ENCODE measurements around the gene OSBPL5. TPM values are rescaled to one million over a fixed set of nuclear protein-coding genes. Genes with fewer than 3 reads are reported as not detected.
"Not testable (repeated sequence)": the region's sequence is repeated elsewhere in the genome, so short reads cannot be mapped to it uniquely, and the experiment has no call there.

The OSBPL5 gene
- total RNA-seq, 1 donor from 2014 or later, result 28.9 TPM

- DNase-seq (ENCODE audit: low spot score in 2 of 2), result no peak
- no peak for FAIRE-seq
Observed at GRCh38 chr11:3186166-3186953, 21.2 kb upstream of the OSBPL5 start.

DNA sequence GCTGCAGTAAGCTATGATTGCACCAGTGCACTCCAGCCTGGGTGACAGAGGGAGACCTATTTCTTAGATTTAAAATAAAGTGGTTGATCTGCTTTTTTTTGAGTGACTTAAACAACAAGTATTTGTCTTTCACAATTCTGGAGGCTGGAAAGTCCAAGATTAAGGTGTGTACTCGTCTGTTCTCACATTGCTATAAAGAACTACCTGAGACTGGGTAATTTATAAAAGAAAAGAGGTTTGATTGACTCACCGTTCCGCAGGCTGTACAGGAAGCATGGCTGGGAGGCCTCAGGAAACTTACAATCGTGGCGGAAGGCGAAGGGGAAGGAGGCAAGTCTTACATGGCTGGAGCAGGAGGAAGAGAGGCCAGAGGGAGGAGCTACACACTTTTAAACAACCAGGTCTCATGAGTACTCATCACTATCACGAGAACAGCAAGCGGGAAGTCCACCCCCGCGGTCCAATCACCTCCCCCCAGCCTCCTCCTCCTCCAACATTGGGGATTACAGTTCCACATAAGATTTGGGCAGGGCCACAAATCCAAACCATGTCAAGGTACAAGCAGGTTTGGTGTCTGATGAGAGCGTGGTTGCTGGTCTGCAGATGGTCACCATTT is 19.7 kb upstream of the OSBPL5 start:
- no peak for FAIRE-seq
- DNase-seq (ENCODE audit: low spot score in 2 of 2), result no peak

GRCh38 chr11:3183523-3183922 is 18.4 kb upstream of the OSBPL5 start:
- FAIRE-seq, result no peak
- DNase-seq (ENCODE audit: low spot score in 2 of 2), result no peak

DNA sequence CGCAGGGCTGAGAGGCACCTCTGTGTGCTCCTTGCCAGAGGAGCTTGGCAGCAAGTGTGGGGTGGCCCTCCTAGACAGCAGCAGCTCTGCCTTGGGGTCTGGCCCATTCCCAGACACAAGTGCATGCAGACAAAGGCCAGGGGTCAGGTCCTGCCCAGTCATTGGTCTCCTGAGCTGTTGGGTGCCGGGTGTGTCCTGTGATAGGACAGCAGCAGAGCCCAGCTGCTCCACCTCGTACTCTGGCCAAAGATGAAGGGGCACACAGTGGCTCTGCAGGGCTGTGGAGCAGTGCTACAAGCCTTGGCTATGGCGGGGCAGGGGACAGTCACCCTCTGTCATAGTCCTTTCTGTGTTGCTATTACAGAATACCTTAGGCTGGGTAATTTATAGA is 17.3 kb upstream of the OSBPL5 start:
- no peak for DNase-seq (ENCODE audit: low spot score in 2 of 2)
- FAIRE-seq, result no peak

DNA sequence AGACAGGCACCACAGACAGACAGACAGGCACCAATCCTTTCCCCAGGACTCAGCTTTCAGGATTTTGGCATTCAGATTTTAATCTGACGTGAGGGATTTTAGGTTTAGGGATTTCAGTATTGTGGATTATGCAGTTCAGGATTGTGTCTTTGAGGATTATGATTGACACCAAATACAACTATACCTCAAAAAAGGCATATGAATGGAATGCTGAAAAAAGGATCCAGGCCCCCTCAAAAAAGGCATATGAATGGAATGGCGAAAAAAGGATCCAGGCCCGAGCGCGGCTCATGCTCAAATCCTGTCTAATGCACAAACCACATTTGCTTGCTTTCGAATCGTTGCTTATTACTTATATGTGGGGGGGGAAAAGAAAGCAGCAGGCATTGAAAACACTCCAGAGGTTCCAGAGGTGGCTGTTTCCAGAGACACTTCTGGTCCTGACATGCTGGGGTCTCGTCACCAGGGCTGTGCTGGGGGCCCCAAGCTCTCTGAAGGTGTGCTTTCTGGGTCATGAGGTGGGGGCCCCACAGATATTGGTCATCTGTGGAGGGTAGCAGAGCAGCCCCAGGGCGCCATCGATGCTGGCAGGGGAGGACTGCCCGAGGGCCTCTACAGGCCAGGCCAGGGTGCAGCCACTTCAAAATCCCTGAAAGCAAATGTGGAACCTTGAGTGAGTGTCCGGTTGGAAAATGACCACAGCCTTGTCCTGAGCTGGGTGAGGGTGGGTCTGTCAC is 16.8 kb upstream of the OSBPL5 start:
- no peak for DNase-seq (ENCODE audit: low spot score in 2 of 2)
- no peak for FAIRE-seq

DNA sequence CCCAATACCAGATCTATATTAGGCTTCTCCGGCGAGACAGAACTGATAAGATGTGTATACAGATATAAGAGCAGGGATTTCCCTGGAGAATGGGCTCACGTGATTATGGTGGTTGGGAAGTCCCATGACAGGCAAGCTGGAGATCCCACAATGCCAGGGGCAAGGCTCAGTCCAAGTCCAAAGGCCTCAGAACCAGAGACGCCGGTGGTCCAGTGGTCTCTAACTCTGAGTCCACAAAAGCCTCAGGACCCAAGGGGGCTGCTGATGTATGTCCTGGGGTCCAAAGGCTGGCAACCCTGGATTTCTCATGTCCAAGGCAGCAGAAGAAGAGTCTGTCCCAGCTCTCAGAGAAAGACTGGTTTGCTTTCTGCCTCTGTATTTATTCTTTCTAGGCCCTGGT is 15.8 kb upstream of the OSBPL5 start:
- DNase-seq (ENCODE audit: low spot score in 2 of 2) (no peak), FAIRE-seq (no peak)

DNA sequence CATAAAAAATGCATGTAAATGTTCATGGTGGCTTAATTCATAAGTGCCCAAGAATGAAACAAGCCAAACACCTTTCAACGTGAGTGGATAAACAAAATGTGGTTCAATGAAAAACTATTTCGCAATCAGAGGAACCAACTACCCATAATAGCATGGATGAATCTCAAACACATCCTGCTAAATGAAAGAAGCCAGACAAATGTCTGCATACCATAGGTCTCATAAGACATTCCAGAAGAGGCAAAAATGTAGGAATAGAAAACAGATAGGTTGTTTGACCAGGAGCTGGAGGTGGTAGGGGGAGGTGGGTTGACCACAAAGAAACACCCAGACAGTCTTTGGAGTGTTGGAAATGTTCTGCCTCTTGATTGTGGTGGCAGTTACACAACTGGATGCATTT is 13.2 kb upstream of the OSBPL5 start:
- no peak for DNase-seq (ENCODE audit: low spot score in 2 of 2)
- FAIRE-seq, result no peak

DNA sequence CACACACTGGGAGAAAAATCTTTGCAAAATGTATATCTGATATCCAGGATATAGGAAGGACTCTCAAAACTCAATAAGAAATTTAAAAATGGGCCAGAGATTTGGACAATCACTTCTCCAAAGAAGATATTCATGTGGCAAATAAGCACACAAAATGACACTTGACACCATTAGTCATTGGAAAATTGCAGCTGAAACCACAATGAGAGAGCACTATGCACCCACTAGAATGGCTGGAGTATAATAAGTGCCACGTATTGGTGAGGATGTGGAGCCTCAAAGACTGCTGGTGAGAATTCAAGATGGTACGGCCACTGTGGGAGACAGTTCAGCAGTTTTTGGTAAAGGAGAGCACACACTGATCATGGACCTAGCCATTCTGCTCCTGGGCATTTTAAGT is 12.8 kb upstream of the OSBPL5 start:
- FAIRE-seq (no peak), DNase-seq (ENCODE audit: low spot score in 2 of 2) (no peak)

DNA sequence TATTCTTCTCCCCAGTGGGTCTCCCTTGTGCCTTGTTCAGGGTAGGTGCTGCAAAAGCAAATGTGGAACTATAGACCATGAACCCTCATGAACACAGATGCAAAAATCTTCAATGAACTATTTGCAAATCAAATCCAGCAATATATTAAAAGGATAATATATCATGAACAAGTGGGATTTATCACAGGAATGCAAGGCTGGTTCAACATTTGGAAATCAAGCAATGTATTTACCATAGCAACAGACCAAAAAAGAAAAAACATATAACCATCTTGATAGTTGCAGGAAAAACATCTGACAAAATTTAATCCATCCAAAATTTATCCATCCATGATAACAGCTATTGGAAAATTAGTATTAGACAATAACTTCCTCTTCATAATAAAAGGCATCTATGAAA is 11.4 kb upstream of the OSBPL5 start:
- no peak for FAIRE-seq
- no peak for DNase-seq (ENCODE audit: low spot score in 2 of 2)

GRCh38 chr11:3175194-3175593 is 10.1 kb upstream of the OSBPL5 start:
- DNase-seq (ENCODE audit: low spot score in 2 of 2) (no peak), FAIRE-seq (no peak)

GRCh38 chr11:3174387-3174786 is 9.3 kb upstream of the OSBPL5 start:
- DNase-seq (ENCODE audit: low spot score in 2 of 2), result no peak
- no peak for FAIRE-seq

DNA sequence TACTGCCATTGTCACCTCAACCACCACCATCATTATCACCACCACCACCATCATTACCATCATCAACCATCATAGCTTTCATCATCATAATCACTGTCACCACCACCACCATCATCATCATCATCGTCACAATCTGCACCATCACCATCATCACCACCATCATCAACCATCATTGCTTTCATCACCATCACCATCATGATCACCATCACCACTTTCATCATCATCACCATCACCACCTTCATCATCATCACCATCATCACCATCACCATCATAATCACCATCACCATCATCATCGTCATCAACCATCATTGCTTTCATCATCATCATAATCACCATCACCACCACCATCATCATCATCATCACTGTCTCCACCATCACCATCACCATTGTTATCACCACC is 8.7 kb upstream of the OSBPL5 start:
- DNase-seq (ENCODE audit: low spot score in 2 of 2) (no peak), FAIRE-seq (no peak)

- DNase-seq (ENCODE audit: low spot score in 2 of 2), result no peak
- FAIRE-seq, result no peak
Observed at GRCh38 chr11:3171931-3172560, 6.9 kb upstream of the OSBPL5 start.

- no peak for FAIRE-seq
- no peak for DNase-seq (ENCODE audit: low spot score in 2 of 2)
Observed at GRCh38 chr11:3170756-3171650, 5.9 kb upstream of the OSBPL5 start.

- FAIRE-seq (no peak), DNase-seq (ENCODE audit: low spot score in 2 of 2) (no peak)
Observed at GRCh38 chr11:3170044-3170755, 5.1 kb upstream of the OSBPL5 start.

DNA sequence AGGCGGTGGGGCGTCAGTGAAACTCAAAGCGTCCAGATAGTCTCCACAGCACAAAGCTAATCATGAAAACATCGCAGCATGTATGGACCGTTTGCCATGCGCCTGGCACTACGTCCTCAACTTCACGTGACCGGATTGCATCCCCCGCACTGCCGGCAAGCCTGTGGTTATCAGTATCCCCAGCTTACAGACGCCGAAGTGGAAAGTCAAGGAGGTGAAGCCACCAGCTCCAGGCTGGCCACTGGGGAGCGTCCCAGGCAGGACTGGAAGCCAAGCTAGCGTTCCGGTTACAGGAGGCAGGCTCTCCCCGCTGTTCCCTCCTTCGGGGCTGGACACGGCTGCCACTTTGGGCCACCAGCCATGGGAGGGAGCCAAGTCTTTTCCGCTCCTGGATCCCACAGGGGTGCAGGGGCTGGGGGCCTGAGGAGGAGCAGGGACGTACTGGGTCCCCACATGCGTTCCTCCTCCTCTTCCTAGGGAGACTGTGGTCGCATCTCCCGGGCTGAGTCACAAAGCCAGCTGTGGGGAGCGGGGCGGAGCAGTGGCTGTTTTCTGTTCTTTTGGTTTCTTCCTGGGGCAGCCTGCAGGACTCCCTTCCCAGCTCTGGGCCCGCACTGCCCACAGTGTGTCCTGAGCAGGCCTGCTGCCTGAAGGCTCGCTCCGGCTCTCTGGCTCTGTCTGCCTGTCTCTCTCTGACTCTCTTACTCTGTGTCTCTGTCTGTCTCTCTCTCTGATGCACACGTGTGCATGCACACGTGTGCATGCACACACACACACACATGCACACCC is 4.3 kb upstream of the OSBPL5 start:
- FAIRE-seq, result no peak
- no peak for DNase-seq (ENCODE audit: low spot score in 2 of 2)

- DNase-seq (ENCODE audit: low spot score in 2 of 2); FAIRE-seq: not testable (repeated sequence)
Observed at GRCh38 chr11:3168742-3169254, 3.7 kb upstream of the OSBPL5 start.
